ENCODE results near the gene CABP1.

Gene CABP1

DNA sequence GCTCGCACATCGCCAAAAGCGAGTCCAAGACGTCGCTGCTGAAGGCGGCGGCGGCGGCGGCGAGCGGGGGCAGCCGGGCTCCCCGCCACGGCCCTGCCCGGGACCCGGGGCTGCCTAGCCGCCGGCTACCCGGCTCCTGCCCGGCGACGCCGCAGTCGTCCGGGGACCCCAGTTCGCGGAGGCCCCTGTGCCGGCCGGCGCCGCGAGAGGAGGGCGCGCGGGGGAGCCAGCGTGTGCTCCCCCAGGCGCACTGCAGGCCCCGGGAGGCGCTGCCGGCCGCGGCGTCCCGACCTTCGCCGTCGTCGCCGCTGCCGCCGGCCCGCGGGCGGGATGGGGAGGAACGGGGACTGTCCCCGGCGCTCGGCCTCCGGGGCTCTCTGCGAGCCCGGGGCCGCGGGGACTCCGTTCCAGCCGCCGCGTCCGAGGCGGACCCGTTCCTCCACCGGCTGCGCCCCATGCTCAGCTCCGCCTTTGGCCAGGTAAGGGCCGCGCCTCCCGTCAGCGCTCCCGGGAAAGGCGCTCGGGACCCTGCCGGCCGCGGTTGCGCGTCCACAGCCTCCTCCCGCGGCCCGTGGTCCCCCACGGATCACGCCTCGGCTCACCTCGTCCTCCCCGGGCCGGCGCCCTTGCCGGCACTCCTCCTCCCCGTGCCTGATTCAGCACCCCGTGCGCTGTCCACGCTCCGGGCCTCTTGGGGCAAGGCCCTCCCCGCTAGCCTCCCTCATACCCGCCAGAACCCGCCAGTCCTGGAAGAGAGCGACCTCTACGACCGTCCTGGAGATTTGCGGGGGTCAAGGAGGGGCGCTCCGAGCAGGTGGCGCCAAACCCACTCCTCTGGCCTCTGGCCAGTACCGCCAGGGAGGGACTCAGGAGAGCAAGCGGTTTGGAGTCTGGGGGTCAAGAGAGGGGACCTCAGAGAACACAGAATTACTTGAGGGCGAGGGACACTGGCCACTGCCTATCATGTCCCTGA, 721 bp downstream of the CABP1 start:
- Histone ChIP-seq H3K4me3 (ENCODE audit: extremely low read depth, insufficient read depth, low read length, poor library complexity, severe bottlenecking) (peak overlapping the region; percentile 22), H3K4me1 (ENCODE audit: control insufficient read depth, insufficient read depth, low read length, poor library complexity, severe bottlenecking) (no peaks in the 10 kb centered on the region), H3K36me3 (ENCODE audit: control insufficient read depth, insufficient read depth, low read length) (no peaks in the 10 kb centered on the region), H3K9me3 (ENCODE audit: control insufficient read depth, low read length) (no peaks in the 10 kb centered on the region), H3K27ac (ENCODE audit: low read depth, low read length, severe bottlenecking) (no peak overlapping the region)
- 1 to 2% methylated on average over 87 to 88 of the region's 115 CpGs for WGBS, 2 experiments (ENCODE audit: insufficient coverage in 2 of 2)

DNA sequence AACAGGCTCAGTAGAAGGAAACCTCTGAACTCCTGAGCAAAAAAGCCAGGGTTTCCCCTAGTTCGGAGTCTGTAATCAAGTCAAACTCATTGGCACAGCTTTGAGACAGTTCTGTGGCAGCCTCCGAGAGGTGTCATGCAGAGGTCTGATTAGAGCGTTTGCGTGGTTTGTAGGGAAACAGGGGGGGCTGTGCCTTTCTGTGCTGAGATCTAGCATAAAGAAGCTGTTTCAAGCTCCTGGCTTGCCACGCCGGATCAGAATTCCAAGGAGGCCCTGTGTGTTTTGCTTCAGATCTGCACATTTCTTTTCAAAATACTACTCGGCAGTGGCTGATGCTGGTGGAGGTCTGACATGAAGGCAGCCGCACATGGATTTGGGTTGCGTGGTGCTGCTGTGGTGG, 1.7 kb downstream of the CABP1 start:
- no peaks in the 10 kb centered on the region for H3K4me1 ChIP-seq (ENCODE audit: control insufficient read depth, insufficient read depth, low read length, poor library complexity, severe bottlenecking)
- WGBS, 2 experiments (ENCODE audit: insufficient coverage in 2 of 2): 84 to 96% methylated on average over 7 to 9 of the region's 9 CpGs
- H3K9me3 ChIP-seq (ENCODE audit: control insufficient read depth, low read length): no peaks in the 10 kb centered on the region
- no peak overlapping the region for H3K4me3 ChIP-seq (ENCODE audit: extremely low read depth, insufficient read depth, low read length, poor library complexity, severe bottlenecking)
- no peaks in the 10 kb centered on the region for H3K36me3 ChIP-seq (ENCODE audit: control insufficient read depth, insufficient read depth, low read length)
- no peak overlapping the region for H3K27ac ChIP-seq (ENCODE audit: low read depth, low read length, severe bottlenecking)

GRCh38 chr12:120642826-120643225, 2.4 kb downstream of the CABP1 start:
- Histone ChIP-seq H3K4me3 (ENCODE audit: extremely low read depth, insufficient read depth, low read length, poor library complexity, severe bottlenecking) (no peak overlapping the region), H3K36me3 (ENCODE audit: control insufficient read depth, insufficient read depth, low read length) (no peaks in the 10 kb centered on the region), H3K9me3 (ENCODE audit: control insufficient read depth, low read length) (no peaks in the 10 kb centered on the region), H3K4me1 (ENCODE audit: control insufficient read depth, insufficient read depth, low read length, poor library complexity, severe bottlenecking) (no peaks in the 10 kb centered on the region), H3K27ac (ENCODE audit: low read depth, low read length, severe bottlenecking) (no peak overlapping the region)
- 83 to 94% methylated on average over 4 of the region's 4 CpGs for WGBS, 2 experiments (ENCODE audit: insufficient coverage in 2 of 2)

GRCh38 chr12:120643574-120643973, 3.1 kb downstream of the CABP1 start:
- Histone ChIP-seq H3K9me3 (ENCODE audit: control insufficient read depth, low read length) (no peaks in the 10 kb centered on the region), H3K4me3 (ENCODE audit: extremely low read depth, insufficient read depth, low read length, poor library complexity, severe bottlenecking) (no peak overlapping the region), H3K36me3 (ENCODE audit: control insufficient read depth, insufficient read depth, low read length) (no peaks in the 10 kb centered on the region), H3K4me1 (ENCODE audit: control insufficient read depth, insufficient read depth, low read length, poor library complexity, severe bottlenecking) (no peaks in the 10 kb centered on the region), H3K27ac (ENCODE audit: low read depth, low read length, severe bottlenecking) (no peak overlapping the region)
- WGBS, 2 experiments (ENCODE audit: insufficient coverage in 2 of 2): 79 to 90% methylated on average over 2 to 4 of the region's 4 CpGs

GRCh38 chr12:120646044-120646443, 5.6 kb downstream of the CABP1 start:
- WGBS, 2 experiments (ENCODE audit: insufficient coverage in 2 of 2): 90 to 100% methylated on average over 1 to 3 of the region's 6 CpGs
- H3K27ac ChIP-seq (ENCODE audit: low read depth, low read length, severe bottlenecking): no peak overlapping the region
- H3K4me1 ChIP-seq (ENCODE audit: control insufficient read depth, insufficient read depth, low read length, poor library complexity, severe bottlenecking): no peaks in the 10 kb centered on the region
- H3K9me3 ChIP-seq (ENCODE audit: control insufficient read depth, low read length): no peaks in the 10 kb centered on the region
- H3K4me3 ChIP-seq (ENCODE audit: extremely low read depth, insufficient read depth, low read length, poor library complexity, severe bottlenecking): no peak overlapping the region
- H3K36me3 ChIP-seq (ENCODE audit: control insufficient read depth, insufficient read depth, low read length): no peaks in the 10 kb centered on the region

DNA sequence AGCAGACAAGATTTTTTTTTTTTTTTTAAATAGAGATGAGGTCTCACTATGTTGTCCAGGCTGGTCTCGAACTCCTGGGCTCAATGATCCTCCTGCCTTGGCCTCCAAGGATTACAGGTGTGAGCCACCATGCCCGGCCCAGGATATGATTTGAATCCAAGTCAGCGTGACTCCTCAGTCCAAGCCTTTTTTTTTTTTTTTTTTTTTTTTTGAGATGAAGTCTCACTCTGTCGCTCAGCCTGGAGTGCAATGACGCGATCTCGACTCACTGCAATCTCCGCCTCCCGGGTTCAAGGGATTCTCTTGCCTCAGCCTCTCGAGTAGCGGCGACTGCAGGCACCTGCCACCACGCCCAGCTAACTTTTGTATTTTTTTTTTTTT, 6.9 kb downstream of the CABP1 start:
- Histone ChIP-seq H3K27ac (ENCODE audit: low read depth, low read length, severe bottlenecking) (no peak overlapping the region), H3K9me3 (ENCODE audit: control insufficient read depth, low read length) (no peaks in the 10 kb centered on the region)
- 91 to 94% methylated on average over 6 to 9 of the region's 13 CpGs for WGBS, 2 experiments (ENCODE audit: insufficient coverage in 2 of 2)

DNA sequence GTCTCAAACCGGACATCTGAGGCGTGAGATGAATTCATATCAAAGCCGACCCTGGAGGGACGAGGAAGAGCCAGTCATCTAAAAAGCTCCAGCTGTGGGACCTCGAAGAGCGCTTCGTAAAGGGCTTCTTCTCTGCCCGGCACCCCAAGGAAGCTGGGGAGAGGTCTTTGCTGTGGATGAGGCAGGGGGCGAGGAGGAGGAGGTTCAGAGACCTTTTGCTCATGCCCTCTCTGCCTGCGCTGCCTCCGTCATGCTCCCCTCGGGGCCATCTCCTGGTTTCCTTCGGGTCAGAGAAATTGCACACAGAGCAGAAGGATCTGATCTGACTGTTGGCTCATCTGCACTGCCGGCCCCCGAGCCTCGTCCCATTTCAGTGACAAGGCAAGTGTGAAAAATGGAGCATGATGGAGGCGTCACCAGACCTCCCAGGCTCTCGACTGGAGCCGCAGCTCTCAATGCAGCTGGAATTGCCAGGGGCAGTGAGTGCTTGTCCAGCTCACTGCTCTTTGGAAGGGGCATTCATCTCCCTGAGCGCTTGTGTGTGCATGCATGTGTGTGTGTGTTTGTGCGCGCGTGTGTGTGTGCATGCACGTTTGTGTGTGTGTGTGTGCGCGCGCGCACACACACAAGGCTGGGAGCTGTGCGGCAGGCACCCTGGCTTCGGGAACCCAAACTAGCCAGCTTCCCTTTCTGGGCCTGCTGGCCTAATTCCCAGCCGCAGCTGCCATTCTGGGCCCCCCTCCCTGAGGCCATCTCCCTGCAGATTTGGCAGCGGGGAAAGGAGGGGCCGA, 9.2 kb downstream of the CABP1 start:
- Histone ChIP-seq H3K4me1 (ENCODE audit: control insufficient read depth, insufficient read depth, low read length, poor library complexity, severe bottlenecking) (peaks cover 5% of the 10 kb centered on the region), H3K9me3 (ENCODE audit: control insufficient read depth, low read length) (no peaks in the 10 kb centered on the region), H3K4me3 (ENCODE audit: extremely low read depth, insufficient read depth, low read length, poor library complexity, severe bottlenecking) (peak overlapping the region; percentile 28), H3K36me3 (ENCODE audit: control insufficient read depth, insufficient read depth, low read length) (no peaks in the 10 kb centered on the region), H3K27ac (ENCODE audit: low read depth, low read length, severe bottlenecking) (no peak overlapping the region)
- 51 to 62% methylated on average over 25 to 27 of the region's 33 CpGs for WGBS, 2 experiments (ENCODE audit: insufficient coverage in 2 of 2)

More for the DNA sequence above, 6.9 kb downstream of the CABP1 start:
- Histone ChIP-seq H3K4me3 (ENCODE audit: extremely low read depth, insufficient read depth, low read length, poor library complexity, severe bottlenecking) (no peak overlapping the region), H3K36me3 (ENCODE audit: control insufficient read depth, insufficient read depth, low read length) (no peaks in the 10 kb centered on the region), H3K4me1 (ENCODE audit: control insufficient read depth, insufficient read depth, low read length, poor library complexity, severe bottlenecking) (peaks cover 2% of the 10 kb centered on the region)

- WGBS, 2 experiments (ENCODE audit: insufficient coverage in 2 of 2): 87 to 92% methylated on average over 10 to 11 of the region's 12 CpGs
- Histone ChIP-seq H3K36me3 (ENCODE audit: control insufficient read depth, insufficient read depth, low read length) (no peaks in the 10 kb centered on the region), H3K4me3 (ENCODE audit: extremely low read depth, insufficient read depth, low read length, poor library complexity, severe bottlenecking) (no peak overlapping the region), H3K9me3 (ENCODE audit: control insufficient read depth, low read length) (no peaks in the 10 kb centered on the region), H3K27ac (ENCODE audit: low read depth, low read length, severe bottlenecking) (no peak overlapping the region), H3K4me1 (ENCODE audit: control insufficient read depth, insufficient read depth, low read length, poor library complexity, severe bottlenecking) (peaks cover 5% of the 10 kb centered on the region)
Measured at GRCh38 chr12:120650233-120650690, 9.8 kb downstream of the CABP1 start.

DNA sequence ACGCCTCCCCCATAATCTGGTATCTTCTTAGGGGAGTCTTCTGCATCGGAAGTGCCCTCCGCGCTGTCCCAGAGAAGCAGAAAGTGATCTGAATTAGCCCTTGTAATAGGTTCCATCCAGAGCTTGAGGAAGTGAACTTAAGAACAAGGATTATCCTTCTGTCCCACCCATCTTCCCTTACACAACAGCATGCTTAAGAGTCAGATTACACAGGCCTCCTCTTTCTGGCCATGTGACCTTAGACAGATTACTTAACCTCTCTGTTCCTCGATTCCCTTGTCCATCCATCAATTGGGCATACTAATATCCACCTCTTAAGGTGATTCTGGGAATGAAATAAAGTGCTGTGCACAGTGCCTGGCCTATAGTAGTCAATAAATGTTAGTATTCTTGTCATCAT, 11.4 kb downstream of the CABP1 start:
- no peaks in the 10 kb centered on the region for H3K36me3 ChIP-seq (ENCODE audit: control insufficient read depth, insufficient read depth, low read length)
- H3K9me3 ChIP-seq (ENCODE audit: control insufficient read depth, low read length): no peaks in the 10 kb centered on the region
- H3K27ac ChIP-seq (ENCODE audit: low read depth, low read length, severe bottlenecking): no peak overlapping the region
- peaks cover 5% of the 10 kb centered on the region for H3K4me1 ChIP-seq (ENCODE audit: control insufficient read depth, insufficient read depth, low read length, poor library complexity, severe bottlenecking)
- WGBS, 2 experiments (ENCODE audit: insufficient coverage in 2 of 2): 100% methylated on average over 2 of the region's 5 CpGs; no CpG with 5 or more reads in 1 of the 2 experiments
- H3K4me3 ChIP-seq (ENCODE audit: extremely low read depth, insufficient read depth, low read length, poor library complexity, severe bottlenecking): no peak overlapping the region

DNA sequence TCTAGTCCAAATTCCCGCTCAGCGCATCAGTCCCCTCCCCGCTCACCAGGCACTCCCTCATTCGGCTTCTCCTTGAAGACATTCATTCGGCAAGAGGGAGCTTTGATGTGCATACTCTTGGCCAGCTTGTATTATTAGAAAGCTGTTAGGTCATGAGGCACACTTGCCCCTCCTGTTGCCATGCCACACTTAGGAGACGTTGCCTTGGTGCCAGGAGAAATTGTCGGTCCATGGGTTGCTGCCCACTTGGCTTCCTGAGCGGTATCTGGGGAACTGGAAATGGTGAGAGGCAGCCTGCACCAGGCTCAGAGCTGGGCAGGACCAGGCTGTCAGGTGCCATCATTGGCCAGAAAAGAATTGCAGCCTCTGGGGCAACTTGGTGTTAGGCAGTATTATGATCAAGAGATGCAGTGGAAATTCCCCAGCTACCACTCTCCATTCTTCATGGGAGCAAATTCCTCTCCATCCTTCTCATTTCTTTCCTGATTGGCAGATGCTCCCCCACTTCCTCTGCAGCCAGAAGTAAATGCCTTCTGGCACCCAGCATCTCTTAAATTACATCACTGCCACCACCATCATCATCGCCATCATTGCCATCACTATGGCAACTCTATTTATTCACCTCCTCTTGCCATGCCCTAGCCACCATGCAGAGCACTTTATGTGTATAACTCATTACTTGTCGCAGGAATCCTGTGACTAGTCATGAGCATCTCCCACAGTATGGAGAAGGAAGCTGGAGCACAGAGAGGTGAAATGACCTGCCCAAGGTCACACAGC, 12.4 kb downstream of the CABP1 start:
- WGBS, 2 experiments (ENCODE audit: insufficient coverage in 2 of 2): 77 to 83% methylated on average over 9 to 10 of the region's 10 CpGs
- Histone ChIP-seq H3K9me3 (ENCODE audit: control insufficient read depth, low read length) (no peaks in the 10 kb centered on the region), H3K4me3 (ENCODE audit: extremely low read depth, insufficient read depth, low read length, poor library complexity, severe bottlenecking) (no peak overlapping the region), H3K4me1 (ENCODE audit: control insufficient read depth, insufficient read depth, low read length, poor library complexity, severe bottlenecking) (peaks cover 5% of the 10 kb centered on the region), H3K36me3 (ENCODE audit: control insufficient read depth, insufficient read depth, low read length) (no peaks in the 10 kb centered on the region), H3K27ac (ENCODE audit: low read depth, low read length, severe bottlenecking) (no peak overlapping the region)
